Activated naive CD4-positive, alpha-beta T cell treated with anti-CD3 and anti-CD28 coated beads, Interleukin-2, amount 50 U/mL, for 16 hours (primary cell): Measurements from ENCODE around the gene PDZRN3.
A peak's percentile ranks its signal among the peaks of the same experiment; 100 is the strongest.

Experiments
- DNase-seq: peaks from one replicate; pipeline ENCODE4 v3.0.0-alpha.2; 2020

Gene PDZRN3

GRCh38 chr3:73511571-73512525, 112.9 kb downstream of the PDZRN3 start:
- no peak for DNase-seq

GRCh38 chr3:73510784-73511183, 114.0 kb downstream of the PDZRN3 start:
- DNase-seq, result no peak

GRCh38 chr3:73510334-73510733, 114.4 kb downstream of the PDZRN3 start:
- no peak for DNase-seq

- DNase-seq, result no peak
These were observed 114.9 kb downstream of the PDZRN3 start for GRCh38 chr3:73509816-73510215.

- no peak for DNase-seq
These were observed 115.7 kb downstream of the PDZRN3 start for GRCh38 chr3:73509066-73509465.

- no peak for DNase-seq
These were observed 116.3 kb downstream of the PDZRN3 start for GRCh38 chr3:73508330-73508954.

- DNase-seq, result no peak
These were observed 119.9 kb downstream of the PDZRN3 start for GRCh38 chr3:73504852-73505251.

GRCh38 chr3:73504239-73504638, 120.5 kb downstream of the PDZRN3 start:
- DNase-seq, result no peak

- no peak for DNase-seq
These were observed 121.0 kb downstream of the PDZRN3 start for GRCh38 chr3:73503781-73504180.

GRCh38 chr3:73502609-73503583, 121.8 kb downstream of the PDZRN3 start:
- DNase-seq, result peak; percentile 49

- DNase-seq, result no peak
These were observed 124.4 kb downstream of the PDZRN3 start for GRCh38 chr3:73500321-73500720.

GRCh38 chr3:73499787-73500186, 125.0 kb downstream of the PDZRN3 start:
- no peak for DNase-seq

- no peak for DNase-seq
These were observed 125.7 kb downstream of the PDZRN3 start for GRCh38 chr3:73498764-73499622.

- no peak for DNase-seq
These were observed 126.9 kb downstream of the PDZRN3 start for GRCh38 chr3:73497646-73498406.

- no peak for DNase-seq
These were observed 131.0 kb downstream of the PDZRN3 start for GRCh38 chr3:73493543-73494308.

GRCh38 chr3:73492186-73492585, 132.6 kb downstream of the PDZRN3 start:
- no peak for DNase-seq

GRCh38 chr3:73491287-73491662, 133.5 kb downstream of the PDZRN3 start:
- DNase-seq, result no peak

GRCh38 chr3:73490453-73491286, 134.1 kb downstream of the PDZRN3 start:
- no peak for DNase-seq

- no peak for DNase-seq
These were observed 138.8 kb downstream of the PDZRN3 start for GRCh38 chr3:73485877-73486330.
